HEK293 (cell line): Measurements from ENCODE around the gene WDCP.

ENCODE experiments used
- CTCF ChIP-seq: fragments of 450-650 bp; formaldehyde crosslinking; IDR thresholded peaks from 2 replicates; pipeline ENCODE4 v1.5.1; 2016; ENCODE audit warnings: missing biosample characterization, missing genetic modification characterization
- PBX3 ChIP-seq: sonication (generic); formaldehyde crosslinking; IDR thresholded peaks from 2 replicates; pipeline ENCODE4 v1.8.1; 2022; ENCODE audit warnings: mild to moderate bottlenecking, moderate library complexity, missing genetic modification reagents
- SALL2 ChIP-seq: fragments of 450-650 bp; formaldehyde crosslinking; IDR thresholded peaks from 2 replicates; pipeline ENCODE4 v1.5.0; 2017; ENCODE audit warnings: missing biosample characterization, mild to moderate bottlenecking, missing genetic modification characterization, borderline replicate concordance
- ZNF112 ChIP-seq: fragments of 450-650 bp; formaldehyde crosslinking; IDR thresholded peaks from 2 replicates; pipeline ENCODE4 v1.5.0; 2017; ENCODE audit warnings: missing biosample characterization, missing genetic modification characterization
- ZNF146 ChIP-seq: fragments of 450-650 bp; formaldehyde crosslinking; IDR thresholded peaks from 2 replicates; pipeline ENCODE4 v1.5.1; 2016; ENCODE audit warnings: missing biosample characterization, missing genetic modification characterization
- ZNF24 ChIP-seq: fragments of 450-650 bp; formaldehyde crosslinking; IDR thresholded peaks from 2 replicates; pipeline ENCODE4 v1.5.1; 2016; ENCODE audit warnings: missing biosample characterization, missing genetic modification characterization
- ZNF274 ChIP-seq, 2 experiments: fragments of 200-500 bp in 1 of 2; fragments of 450-650 bp in 1 of 2; sonication (Bioruptor generic) in 1 of 2; formaldehyde crosslinking in 1 of 2; IDR thresholded peaks; 2 replicates each; pipeline versions ENCODE4 v1.5.1 to v1.6.1; 2014 to 2016; ENCODE audit warnings: borderline replicate concordance in 1 of 2, inconsistent platforms in 1 of 2, low read length in 1 of 2, missing biosample characterization in 1 of 2, missing genetic modification characterization in 1 of 2
- ZNF48 ChIP-seq: fragments of 450-650 bp; formaldehyde crosslinking; IDR thresholded peaks from 2 replicates; pipeline ENCODE4 v1.5.1; 2016; ENCODE audit warnings: missing biosample characterization, missing genetic modification characterization
- ZNF488 ChIP-seq: fragments of 450-650 bp; formaldehyde crosslinking; IDR thresholded peaks from 2 replicates; pipeline ENCODE4 v1.5.1; 2016; ENCODE audit warnings: missing biosample characterization, missing genetic modification characterization
- ZNF549 ChIP-seq: fragments of 450-650 bp; IDR thresholded peaks from 2 replicates; pipeline ENCODE4 v1.5.1; 2018; ENCODE audit warnings: missing biosample characterization, missing genetic modification characterization, mild to moderate bottlenecking, inconsistent platforms, moderate library complexity
- ZNF585B ChIP-seq: fragments of 450-650 bp; formaldehyde crosslinking; IDR thresholded peaks from 2 replicates; pipeline ENCODE4 v1.5.1; 2016; ENCODE audit warnings: missing biosample characterization, missing genetic modification characterization

- TF ChIP-seq ZNF549 (no peak), ZNF24 (no peak), CTCF (tag by site-specific recombination) (no peak), ZNF48 (no peak), ZNF274 (IDR thresholded peaks at IDR 0.05; ENCODE audit: low read length) (no peak), ZNF274 (tag by site-specific recombination; IDR thresholded peaks at IDR 0.05; ENCODE audit: borderline replicate concordance) (no peak), ZNF112 (tag by site-specific recombination) (no peak), ZNF585B (tag by site-specific recombination) (no peak), SALL2 (tag by site-specific recombination) (no peak), ZNF146 (tag by site-specific recombination) (no peak), PBX3 (no peak), ZNF488 (tag by site-specific recombination) (no peak)
Measured at GRCh38 chr2:24085200-24085489, 38.0 kb upstream of the WDCP start.
